B cell (primary cell): ENCODE measurements around the gene ANKS1A. TPM values are rescaled to one million over a fixed set of nuclear protein-coding genes. Genes with fewer than 3 reads are reported as not detected.

Experiments
- ATAC-seq: fragments of 200-7000 bp; cut with Tn5 transposase; one replicate; pipeline ENCODE4 v1.10.0; 2021; ENCODE audit warnings: low read depth, mild to moderate bottlenecking, moderate number of reproducible peaks, moderate library complexity
- CTCF ChIA-PET: fragments of 350-600 bp; sonication (Branson Sonifier 250); formaldehyde crosslinking; loops from one replicate; lab custom pipeline; 2021; ENCODE audit warnings: antibody characterized with exemption, inconsistent platforms; lab: Charles Lee
- POLR2A ChIA-PET: fragments of 350-600 bp; sonication (Branson Sonifier 250); formaldehyde crosslinking; loops from one replicate; lab custom pipeline; 2021; ENCODE audit warnings: antibody characterized with exemption; lab: Charles Lee
- DNase-seq: peaks from one replicate; pipeline ENCODE4 v3.0.0; 2013
- H2AFZ ChIP-seq: 2 replicates; pipeline ENCODE4 v1.6.1; 2012; ENCODE audit warnings: mild to moderate bottlenecking, low read depth, low read length; ENCODE audit not compliant: insufficient read depth, poor library complexity, severe bottlenecking
- H3K27ac ChIP-seq, 2 donors: 1 replicate in 1 of 2; 2 replicates in 1 of 2; pipeline ENCODE4 v1.5.1; 2012 to 2013; ENCODE audit warnings: low read length in 2 of 2, mild to moderate bottlenecking in 2 of 2, moderate library complexity in 1 of 2
- H3K27me3 ChIP-seq, 4 experiments: fragments of 200-600 bp in 1 of 4; sonication (generic) in 1 of 4; replicated peaks in 1 of 4; 1 replicate in 2 of 4; 2 replicates in 2 of 4; pipeline versions ENCODE4 v1.6.1 to v1.7.0; 2013 to 2016; ENCODE audit warnings: low read length in 3 of 4, mild to moderate bottlenecking in 2 of 4, mixed read lengths in 1 of 4, moderate library complexity in 1 of 4; ENCODE audit not compliant: insufficient read depth in 4 of 4, control insufficient read depth in 3 of 4; ENCODE audit errors: control extremely low read depth in 1 of 4
- H3K36me3 ChIP-seq, 2 experiments: replicated peaks in 1 of 2; 1 replicate in 1 of 2; 2 replicates in 1 of 2; pipeline versions ENCODE4 v1.6.1 to v1.7.1; 2013; ENCODE audit warnings: low read length in 1 of 2; ENCODE audit not compliant: insufficient read depth in 2 of 2, control insufficient read depth in 1 of 2; ENCODE audit errors: control extremely low read depth in 1 of 2, extremely low read depth in 1 of 2
- H3K4me1 ChIP-seq, 2 donors: fragments of 200-600 bp in 1 of 2; sonication (generic) in 1 of 2; 1 replicate in 1 of 2; 2 replicates in 1 of 2; pipeline versions ENCODE4 v1.5.1 to v1.6.1; 2013 to 2017; ENCODE audit warnings: low read length in 2 of 2; ENCODE audit not compliant: control insufficient read depth in 2 of 2, insufficient read depth in 2 of 2
- H3K4me2 ChIP-seq: replicated peaks from 2 replicates; pipeline ENCODE3; 2012; ENCODE audit warnings: mild to moderate bottlenecking, low read depth, low read length; ENCODE audit not compliant: poor library complexity, severe bottlenecking
- H3K4me3 ChIP-seq, 5 experiments: fragments of 200-600 bp in 1 of 5; sonication (generic) in 1 of 5; 1 replicate in 3 of 5; 2 replicates in 2 of 5; pipeline versions ENCODE4 v1.5.1 to v1.7.0; 2011 to 2016; ENCODE audit warnings: low read length in 4 of 5, mild to moderate bottlenecking in 4 of 5, low read depth in 2 of 5, control low read depth in 1 of 5, moderate library complexity in 1 of 5; ENCODE audit not compliant: insufficient read depth in 1 of 5; ENCODE audit errors: control extremely low read depth in 1 of 5, extremely low read depth in 1 of 5
- H3K79me2 ChIP-seq: fragments of 200-600 bp; sonication (generic); one replicate; pipeline ENCODE4 v1.6.0; 2016; ENCODE audit warnings: low read length; ENCODE audit not compliant: control insufficient read depth, insufficient read depth
- H3K9ac ChIP-seq: fragments of 200-600 bp; sonication (generic); 2 replicates; pipeline ENCODE4 v1.6.1; 2017; ENCODE audit warnings: mild to moderate bottlenecking, low read length, moderate library complexity
- H3K9me3 ChIP-seq, 3 donors: one replicate each; pipeline versions ENCODE4 v1.6.1 to v1.7.1; 2013; ENCODE audit warnings: low read length in 2 of 3; ENCODE audit not compliant: control insufficient read depth in 2 of 3, insufficient read depth in 1 of 3; ENCODE audit errors: control extremely low read depth in 1 of 3
- H4K20me1 ChIP-seq: 2 replicates; pipeline ENCODE4 v1.6.0; 2012; ENCODE audit warnings: mild to moderate bottlenecking, low read length; ENCODE audit not compliant: insufficient read depth, control insufficient read depth, poor library complexity, severe bottlenecking
- H3K27ac Mint-ChIP-seq: one replicate; pipeline ENCODE4 v1.8.0; 2021; ENCODE audit warnings: mixed read lengths
- H3K27me3 Mint-ChIP-seq: one replicate; pipeline ENCODE4 v1.8.0; 2021; ENCODE audit warnings: mixed read lengths
- H3K4me1 Mint-ChIP-seq: one replicate; pipeline ENCODE4 v1.8.0; 2021; ENCODE audit warnings: mixed read lengths
- H3K4me3 Mint-ChIP-seq: one replicate; pipeline ENCODE4 v1.8.0; 2021; ENCODE audit warnings: mixed read lengths
- H3K9me3 Mint-ChIP-seq: one replicate; pipeline ENCODE4 v1.8.0; 2022; ENCODE audit warnings: mixed read lengths; ENCODE audit not compliant: insufficient read depth
- EZH2 ChIP-seq: IDR thresholded peaks from 2 replicates; pipeline ENCODE4 v1.6.1; 2012; ENCODE audit warnings: borderline replicate concordance, low read depth, mild to moderate bottlenecking, moderate library complexity, low read length; ENCODE audit not compliant: insufficient read depth, poor library complexity, severe bottlenecking
- WGBS: methylation state at CpG from one replicate; pipeline ENCODE4 v1.1.5; 2013; ENCODE audit warnings: missing lambda C conversion rate; ENCODE audit not compliant: insufficient coverage; 5-methylcytosine and 5-hydroxymethylcytosine counted together
- intact Hi-C: fragments of 100-400 bp; cut with micrococcal nuclease; formaldehyde crosslinking; loops from one replicate; pipeline ENCODE4 v1.10.0; 2022
- polyA plus RNA-seq: library from polyadenylated mRNA; depleted of rRNA; stranded (reverse); fragments of >200 nt; gene quantifications from 2 replicates; pipeline ENCODE4 v1.2.3, GENCODE V29; 2012
- total RNA-seq, 2 donors: library from RNA; stranded (reverse); fragments of 120-200 nt in 1 of 2; gene quantifications; 1 replicate in 1 of 2; 2 replicates in 1 of 2; pipeline versions ENCODE4 v1.2.3 to v1.2.4, GENCODE V29; 2013 to 2022
- TF ChIP-seq, protein P1 (sequence below): fragments of 200-600 bp; IDR thresholded peaks from one replicate; pipeline ENCODE4 v1.8.0; 2022; ENCODE audit warnings: antibody characterized with exemption, mild to moderate bottlenecking

Gene ANKS1A
- total and polyA plus RNA-seq, 2 donors (not counting 1 experiment from before 2014, with no cell fraction given) = 3.4 to 19.7 TPM

DNA sequence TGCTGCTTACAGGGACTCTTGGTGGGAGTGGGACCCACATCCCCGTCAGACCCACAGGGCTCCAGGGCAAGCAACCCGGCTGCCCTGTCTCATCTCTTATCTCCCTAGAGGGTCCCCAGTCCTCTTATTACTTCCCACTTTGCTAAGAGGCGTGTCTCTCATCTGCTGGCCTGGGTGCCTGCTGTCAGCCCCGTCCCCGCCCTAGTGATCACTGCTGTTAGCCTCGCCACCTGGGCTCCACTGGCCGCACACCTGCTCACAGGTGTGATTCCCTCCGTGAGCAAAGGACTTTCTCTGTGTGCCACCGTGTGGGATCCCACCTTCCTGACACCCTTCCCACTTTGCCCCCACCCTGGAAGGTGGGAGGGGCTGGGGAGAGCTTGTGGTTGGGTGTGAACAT, 194.5 kb downstream of the ANKS1A start:
- H3K9ac ChIP-seq = no peak overlapping the region
- H3K36me3 ChIP-seq = peaks cover 0 to 32% of the 10 kb centered on the region in 2 experiments
- H2AFZ ChIP-seq = no peak overlapping the region
- no peaks in the 10 kb centered on the region for H4K20me1 ChIP-seq
- DNase-seq (no peak), ATAC-seq (no peak)
- no peak overlapping the region for H3K4me3 Mint-ChIP-seq
- H3K27me3 ChIP-seq = no peaks in the 10 kb centered on the region
- intact Hi-C loops = no loop called here
- no peaks in the 10 kb centered on the region for H3K79me2 ChIP-seq
- H3K4me2 ChIP-seq = no peak overlapping the region
- TF ChIP-seq, protein P1, sequence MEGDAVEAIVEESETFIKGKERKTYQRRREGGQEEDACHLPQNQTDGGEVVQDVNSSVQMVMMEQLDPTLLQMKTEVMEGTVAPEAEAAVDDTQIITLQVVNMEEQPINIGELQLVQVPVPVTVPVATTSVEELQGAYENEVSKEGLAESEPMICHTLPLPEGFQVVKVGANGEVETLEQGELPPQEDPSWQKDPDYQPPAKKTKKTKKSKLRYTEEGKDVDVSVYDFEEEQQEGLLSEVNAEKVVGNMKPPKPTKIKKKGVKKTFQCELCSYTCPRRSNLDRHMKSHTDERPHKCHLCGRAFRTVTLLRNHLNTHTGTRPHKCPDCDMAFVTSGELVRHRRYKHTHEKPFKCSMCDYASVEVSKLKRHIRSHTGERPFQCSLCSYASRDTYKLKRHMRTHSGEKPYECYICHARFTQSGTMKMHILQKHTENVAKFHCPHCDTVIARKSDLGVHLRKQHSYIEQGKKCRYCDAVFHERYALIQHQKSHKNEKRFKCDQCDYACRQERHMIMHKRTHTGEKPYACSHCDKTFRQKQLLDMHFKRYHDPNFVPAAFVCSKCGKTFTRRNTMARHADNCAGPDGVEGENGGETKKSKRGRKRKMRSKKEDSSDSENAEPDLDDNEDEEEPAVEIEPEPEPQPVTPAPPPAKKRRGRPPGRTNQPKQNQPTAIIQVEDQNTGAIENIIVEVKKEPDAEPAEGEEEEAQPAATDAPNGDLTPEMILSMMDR = no peak
- TF ChIP-seq EZH2 = no peak
- ChIA-PET CTCF (no interaction called here), POLR2A (no interaction called here)
- no peak overlapping the region for H3K4me3 ChIP-seq
- H3K4me1 Mint-ChIP-seq = no peaks in the 10 kb centered on the region
- no peaks in the 10 kb centered on the region for H3K4me1 ChIP-seq
- H3K27ac Mint-ChIP-seq = no peak overlapping the region
- no peaks in the 10 kb centered on the region for H3K9me3 Mint-ChIP-seq
- H3K27me3 Mint-ChIP-seq = no peaks in the 10 kb centered on the region
- H3K27ac ChIP-seq = no peak overlapping the region
- WGBS = 85% methylated on average over 7 of the region's 9 CpGs
- H3K9me3 ChIP-seq = no peaks in the 10 kb centered on the region

DNA sequence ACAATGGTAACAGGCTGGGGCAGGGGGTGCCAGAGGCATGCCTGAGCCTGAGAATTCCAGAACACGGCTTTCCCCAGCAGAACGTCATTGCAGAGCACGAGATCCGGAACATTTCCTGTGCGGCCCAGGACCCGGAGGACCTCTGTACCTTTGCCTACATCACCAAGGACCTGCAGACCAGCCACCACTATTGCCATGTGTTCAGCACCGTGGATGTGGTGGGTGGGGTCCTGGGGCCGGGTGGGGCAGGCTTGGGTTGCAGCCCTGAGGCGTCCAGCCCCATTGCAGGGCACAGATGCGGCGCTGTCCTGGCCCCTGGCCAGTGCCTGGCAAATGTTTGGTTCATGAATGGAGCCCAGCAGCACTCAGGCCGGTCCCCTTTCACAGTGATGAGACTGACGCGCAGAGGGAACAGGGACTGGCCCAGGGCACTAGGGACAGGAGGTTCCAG, 195.0 kb downstream of the ANKS1A start:
- Histone ChIP-seq H3K36me3 (peaks cover 0 to 31% of the 10 kb centered on the region in 2 experiments), H3K4me1 (no peaks in the 10 kb centered on the region), H4K20me1 (no peaks in the 10 kb centered on the region), H3K9me3 (no peaks in the 10 kb centered on the region), H3K4me3 (no peak overlapping the region), H3K79me2 (no peaks in the 10 kb centered on the region), H2AFZ (no peak overlapping the region), H3K9ac (no peak overlapping the region), H3K4me2 (no peak overlapping the region), H3K27me3 (no peaks in the 10 kb centered on the region), H3K27ac (no peak overlapping the region)
- ATAC-seq (no peak), DNase-seq (no peak)
- Mint-ChIP-seq H3K4me3 (no peak overlapping the region), H3K4me1 (no peaks in the 10 kb centered on the region), H3K27me3 (no peaks in the 10 kb centered on the region), H3K9me3 (no peaks in the 10 kb centered on the region), H3K27ac (no peak overlapping the region)
- over 99% methylated on average over 12 of the region's 14 CpGs for WGBS
- ChIA-PET CTCF (no interaction called here), POLR2A (no interaction called here)
- intact Hi-C loops = no loop called here
- TF ChIP-seq, protein P1 = no peak
- no peak for TF ChIP-seq EZH2
